DOHH2 (cell line): ENCODE results near the gene NUCB1.
"Not testable (repeated sequence)": the region's sequence is repeated elsewhere in the genome, so short reads cannot be mapped to it uniquely, and the experiment has no call there.

Experiments used
- H3F3A ChIP-seq: fragments of 200-600 bp; sonication (generic), shearing (Covaris generic); 2 replicates; pipeline ENCODE4 v1.6.0; 2016; ENCODE audit warnings: antibody characterized with exemption, mild to moderate bottlenecking; ENCODE audit not compliant: control insufficient read depth, insufficient read depth
- H3K27ac ChIP-seq: fragments of 200-600 bp; sonication (generic); 2 replicates; pipeline ENCODE4 v1.5.1; 2014; ENCODE audit warnings: low read depth, mild to moderate bottlenecking, low read length, moderate library complexity
- H3K27me3 ChIP-seq: fragments of 200-600 bp; sonication (generic); 2 replicates; pipeline ENCODE4 v1.6.1; 2014; ENCODE audit warnings: mild to moderate bottlenecking, low read length, mixed read lengths; ENCODE audit not compliant: control insufficient read depth
- H3K36me3 ChIP-seq: fragments of 200-600 bp; sonication (generic); 2 replicates; pipeline ENCODE4 v1.6.1; 2014; ENCODE audit warnings: mild to moderate bottlenecking, low read length, moderate library complexity, mixed read lengths; ENCODE audit not compliant: control insufficient read depth
- H3K4me1 ChIP-seq: fragments of 200-600 bp; sonication (generic); 2 replicates; pipeline ENCODE4 v1.6.1; 2014; ENCODE audit warnings: mild to moderate bottlenecking, low read length, mixed read lengths; ENCODE audit not compliant: control insufficient read depth
- H3K4me2 ChIP-seq: fragments of 200-600 bp; sonication (generic); 2 replicates; pipeline ENCODE4 v1.6.0; 2014; ENCODE audit warnings: mild to moderate bottlenecking, low read length, moderate library complexity
- H3K4me3 ChIP-seq: fragments of 200-600 bp; sonication (generic); 2 replicates; pipeline ENCODE4 v1.5.1; 2014; ENCODE audit warnings: mild to moderate bottlenecking, low read length, mixed read lengths
- H3K79me2 ChIP-seq: fragments of 200-600 bp; sonication (generic); 2 replicates; pipeline ENCODE4 v1.6.1; 2014; ENCODE audit warnings: mild to moderate bottlenecking, low read length, mixed read lengths; ENCODE audit not compliant: control insufficient read depth
- H3K9me2 ChIP-seq: fragments of 200-600 bp; sonication (generic); replicated peaks from 2 replicates; pipeline ENCODE4 v1.6.1; 2014; ENCODE audit warnings: mild to moderate bottlenecking, low read length, mixed read lengths; ENCODE audit not compliant: control insufficient read depth
- H3K9me3 ChIP-seq: fragments of 200-600 bp; sonication (generic); 2 replicates; pipeline ENCODE4 v1.6.1; 2014; ENCODE audit warnings: antibody characterized with exemption, low read length, mixed read lengths; ENCODE audit not compliant: control insufficient read depth, insufficient read depth
- H4K20me1 ChIP-seq: fragments of 200-600 bp; sonication (generic); 2 replicates; pipeline ENCODE4 v1.6.0; 2014; ENCODE audit warnings: low read depth, mild to moderate bottlenecking, antibody characterized with exemption, low read length, moderate library complexity; ENCODE audit not compliant: control insufficient read depth, insufficient read depth
- CTCF ChIP-seq: fragments of 200-600 bp; sonication (generic); IDR thresholded peaks from one replicate; pipeline ENCODE4 v1.5.1; 2014; ENCODE audit warnings: antibody characterized with exemption, mild to moderate bottlenecking, low read depth, low read length; ENCODE audit not compliant: poor library complexity, severe bottlenecking
- EZH2phosphoT487 ChIP-seq: fragments of 200-600 bp; sonication (generic); IDR thresholded peaks from 2 replicates; pipeline ENCODE4 v1.6.1; 2017; ENCODE audit warnings: borderline replicate concordance, mild to moderate bottlenecking, antibody characterized with exemption, low read length, moderate library complexity, mixed read lengths

NUCB1 gene

GRCh38 chr19:48881741-48882657 is 18.1 kb upstream of the NUCB1 start:
- H3K79me2 ChIP-seq = peaks cover 14% of the 10 kb centered on the region
- H3K4me2 ChIP-seq = peak overlapping the region; percentile 37; the same call in 1 of the 2 replicates
- H3K9me2 ChIP-seq = no peaks in the 10 kb centered on the region
- peaks cover 6% of the 10 kb centered on the region for H3K9me3 ChIP-seq
- peaks cover 33% of the 10 kb centered on the region for H3F3A ChIP-seq
- peak overlapping the region; percentile 96 for H3K27ac ChIP-seq
- no peak overlapping the region for H3K4me3 ChIP-seq
- TF ChIP-seq CTCF (no peak), EZH2phosphoT487 (no peak)
- peaks cover 79% of the 10 kb centered on the region for H3K4me1 ChIP-seq
- H4K20me1 ChIP-seq = no peaks in the 10 kb centered on the region
- H3K36me3 ChIP-seq = peaks cover 22% of the 10 kb centered on the region
- no peaks in the 10 kb centered on the region for H3K27me3 ChIP-seq

GRCh38 chr19:48883726-48884125 is 16.4 kb upstream of the NUCB1 start:
- no peak for TF ChIP-seq CTCF
- H3K4me3 ChIP-seq = no peak overlapping the region
- H4K20me1 ChIP-seq = no peaks in the 10 kb centered on the region
- H3K27ac ChIP-seq = no peak overlapping the region
- H3K27me3 ChIP-seq = no peaks in the 10 kb centered on the region
- peaks cover 20% of the 10 kb centered on the region for H3F3A ChIP-seq
- peaks cover 6% of the 10 kb centered on the region for H3K9me3 ChIP-seq
- peaks cover 63% of the 10 kb centered on the region for H3K4me1 ChIP-seq
- no peaks in the 10 kb centered on the region for H3K9me2 ChIP-seq
- peaks cover 6% of the 10 kb centered on the region for H3K36me3 ChIP-seq
- peak overlapping the region; percentile 18; the same call in 1 of the 2 replicates for H3K4me2 ChIP-seq
- H3K79me2 ChIP-seq = peaks cover 4% of the 10 kb centered on the region

GRCh38 chr19:48887861-48888612 is 12.1 kb upstream of the NUCB1 start:
- Histone ChIP-seq H3K4me1 (peaks cover 56% of the 10 kb centered on the region), H3K4me2 (no peak overlapping the region), H3K27ac (no peak overlapping the region), H4K20me1 (no peaks in the 10 kb centered on the region), H3K79me2 (peaks cover 4% of the 10 kb centered on the region), H3K9me3 (no peaks in the 10 kb centered on the region), H3K4me3 (no peak overlapping the region), H3F3A (peaks cover 5% of the 10 kb centered on the region; the same call in 1 of the 2 replicates), H3K36me3 (no peaks in the 10 kb centered on the region), H3K9me2 (no peaks in the 10 kb centered on the region), H3K27me3 (no peaks in the 10 kb centered on the region)
- no peak for TF ChIP-seq EZH2phosphoT487
- no peak for TF ChIP-seq CTCF

GRCh38 chr19:48889496-48889895 is 10.6 kb upstream of the NUCB1 start:
- H3K36me3 ChIP-seq, H3F3A ChIP-seq, H3K4me3 ChIP-seq, H3K4me2 ChIP-seq, H3K9me2 ChIP-seq, H3K79me2 ChIP-seq, H4K20me1 ChIP-seq, H3K9me3 ChIP-seq, H3K27ac ChIP-seq, H3K27me3 ChIP-seq: not testable (repeated sequence)
- peaks cover 45% of the 10 kb centered on the region for H3K4me1 ChIP-seq
